Measurements from ENCODE around the gene C14orf132.

Gene C14orf132

DNA sequence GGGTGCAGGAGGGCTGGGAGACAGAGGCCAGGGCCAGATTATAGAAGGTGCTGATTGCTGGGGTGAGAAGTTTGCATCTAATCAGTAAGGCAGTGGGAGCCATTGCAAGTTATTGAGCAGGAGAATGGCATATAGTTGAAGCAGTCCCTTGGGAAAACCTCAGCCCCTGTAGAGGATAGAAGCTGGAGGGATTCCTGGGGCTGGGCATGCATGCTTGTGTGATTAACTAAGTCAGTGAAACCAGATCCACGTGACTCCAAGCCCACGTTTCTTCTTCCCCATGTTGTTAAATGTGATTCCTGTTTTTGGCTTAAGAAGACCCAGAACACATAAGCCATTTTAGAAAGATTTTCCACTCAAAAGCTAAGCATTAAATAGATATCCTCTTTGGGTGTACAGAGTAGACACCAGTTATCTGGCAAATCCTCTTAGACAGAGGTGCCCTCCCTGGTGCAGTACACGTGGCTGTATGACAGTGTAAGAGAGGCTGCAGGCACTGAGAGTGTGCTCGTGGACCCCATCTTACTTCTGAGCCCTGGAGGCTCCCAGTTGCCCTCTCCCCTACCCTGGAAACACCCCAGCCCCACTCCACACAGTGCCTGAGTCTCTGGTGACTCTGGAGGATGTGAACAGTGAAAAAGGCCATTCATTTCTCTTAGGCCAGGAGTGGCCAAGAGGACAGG lies 3.2 kb downstream of the C14orf132 start:
- TF ChIP-seq ZNF70 (CRISPR knock-in tag; IDR thresholded peaks at IDR 0.05), result no peak
- no peak for TF ChIP-seq TOX (CRISPR knock-in tag; IDR thresholded peaks at IDR 0.05; ENCODE audit: borderline replicate concordance)
- TF ChIP-seq CREB5 (CRISPR knock-in tag; IDR thresholded peaks at IDR 0.05; ENCODE audit: low read depth), result no peak
- TF ChIP-seq CSDC2 (CRISPR knock-in tag; IDR thresholded peaks at IDR 0.05), result no peak
- no peak for TF ChIP-seq PPARA (CRISPR knock-in tag; IDR thresholded peaks at IDR 0.05; ENCODE audit: borderline replicate concordance)
- TF ChIP-seq ESRRG (CRISPR knock-in tag; IDR thresholded peaks at IDR 0.05), result no peak
- TF ChIP-seq ZNF565 (CRISPR knock-in tag; conservative IDR thresholded peaks at IDR 0.05; ENCODE audit: low read depth), result no peak
- no peak for TF ChIP-seq TSHZ2 (CRISPR knock-in tag; IDR thresholded peaks at IDR 0.05)
- ATAC-seq, result no peak

DNA sequence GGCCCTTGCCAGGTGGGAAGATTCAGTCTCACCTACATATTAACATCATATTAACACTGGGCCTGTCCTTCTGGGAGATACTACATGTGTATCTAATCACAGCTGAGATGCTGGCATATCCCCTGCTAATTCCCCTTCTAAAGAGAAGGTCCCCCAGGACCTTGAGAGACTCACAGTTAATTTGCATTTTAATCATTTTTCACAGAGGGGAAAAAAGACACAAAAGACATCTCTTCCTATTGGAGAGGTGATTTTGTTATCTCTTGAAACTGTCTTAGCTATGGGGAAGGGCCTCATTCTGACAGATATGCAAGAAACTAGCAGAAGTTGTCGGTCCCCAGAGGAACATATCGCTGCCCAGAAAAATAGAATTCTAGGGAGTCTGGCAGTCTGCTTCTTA lies 7.5 kb downstream of the C14orf132 start:
- ATAC-seq, result no peak
- TF ChIP-seq RARB (CRISPR knock-in tag; IDR thresholded peaks at IDR 0.05), result no peak
- TF ChIP-seq ZFP3 (CRISPR knock-in tag; IDR thresholded peaks at IDR 0.05), result no peak
- no peak for TF ChIP-seq ISL1 (CRISPR knock-in tag; IDR thresholded peaks at IDR 0.05)
- no peak for TF ChIP-seq CSRNP3 (CRISPR knock-in tag; IDR thresholded peaks at IDR 0.05)
- TF ChIP-seq TSHZ2 (CRISPR knock-in tag; IDR thresholded peaks at IDR 0.05), result no peak
- no peak for TF ChIP-seq ARNTL (CRISPR knock-in tag; IDR thresholded peaks at IDR 0.05; ENCODE audit: borderline replicate concordance, low read depth)
- TF ChIP-seq PPARA (CRISPR knock-in tag; IDR thresholded peaks at IDR 0.05; ENCODE audit: borderline replicate concordance), result no peak
- TF ChIP-seq, protein P1, sequence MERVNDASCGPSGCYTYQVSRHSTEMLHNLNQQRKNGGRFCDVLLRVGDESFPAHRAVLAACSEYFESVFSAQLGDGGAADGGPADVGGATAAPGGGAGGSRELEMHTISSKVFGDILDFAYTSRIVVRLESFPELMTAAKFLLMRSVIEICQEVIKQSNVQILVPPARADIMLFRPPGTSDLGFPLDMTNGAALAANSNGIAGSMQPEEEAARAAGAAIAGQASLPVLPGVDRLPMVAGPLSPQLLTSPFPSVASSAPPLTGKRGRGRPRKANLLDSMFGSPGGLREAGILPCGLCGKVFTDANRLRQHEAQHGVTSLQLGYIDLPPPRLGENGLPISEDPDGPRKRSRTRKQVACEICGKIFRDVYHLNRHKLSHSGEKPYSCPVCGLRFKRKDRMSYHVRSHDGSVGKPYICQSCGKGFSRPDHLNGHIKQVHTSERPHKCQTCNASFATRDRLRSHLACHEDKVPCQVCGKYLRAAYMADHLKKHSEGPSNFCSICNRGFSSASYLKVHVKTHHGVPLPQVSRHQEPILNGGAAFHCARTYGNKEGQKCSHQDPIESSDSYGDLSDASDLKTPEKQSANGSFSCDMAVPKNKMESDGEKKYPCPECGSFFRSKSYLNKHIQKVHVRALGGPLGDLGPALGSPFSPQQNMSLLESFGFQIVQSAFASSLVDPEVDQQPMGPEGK (CRISPR knock-in tag; IDR thresholded peaks at IDR 0.05; ENCODE audit: borderline replicate concordance), result no peak
- TF ChIP-seq ZNF565 (CRISPR knock-in tag; conservative IDR thresholded peaks at IDR 0.05; ENCODE audit: low read depth), result no peak

DNA sequence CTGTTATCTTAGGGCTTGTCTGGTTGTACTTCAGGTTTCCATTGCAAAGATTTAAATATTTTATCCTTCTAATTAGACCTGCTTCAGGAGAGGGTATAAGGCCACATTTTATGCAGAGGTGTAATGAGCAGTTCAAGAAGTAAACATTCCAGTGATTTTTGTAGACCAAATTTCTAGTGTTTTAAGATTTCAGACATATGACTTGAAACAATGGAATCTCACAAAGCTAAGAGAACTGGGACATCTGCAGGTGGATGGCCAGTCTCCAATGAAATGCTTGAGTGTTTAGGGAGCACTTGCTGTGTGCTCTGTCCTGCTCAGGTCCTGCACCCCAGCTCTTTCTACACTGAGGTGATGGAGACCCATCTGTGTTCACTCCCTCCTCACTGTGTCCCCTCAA lies 7.9 kb downstream of the C14orf132 start:
- TF ChIP-seq, protein P2, sequence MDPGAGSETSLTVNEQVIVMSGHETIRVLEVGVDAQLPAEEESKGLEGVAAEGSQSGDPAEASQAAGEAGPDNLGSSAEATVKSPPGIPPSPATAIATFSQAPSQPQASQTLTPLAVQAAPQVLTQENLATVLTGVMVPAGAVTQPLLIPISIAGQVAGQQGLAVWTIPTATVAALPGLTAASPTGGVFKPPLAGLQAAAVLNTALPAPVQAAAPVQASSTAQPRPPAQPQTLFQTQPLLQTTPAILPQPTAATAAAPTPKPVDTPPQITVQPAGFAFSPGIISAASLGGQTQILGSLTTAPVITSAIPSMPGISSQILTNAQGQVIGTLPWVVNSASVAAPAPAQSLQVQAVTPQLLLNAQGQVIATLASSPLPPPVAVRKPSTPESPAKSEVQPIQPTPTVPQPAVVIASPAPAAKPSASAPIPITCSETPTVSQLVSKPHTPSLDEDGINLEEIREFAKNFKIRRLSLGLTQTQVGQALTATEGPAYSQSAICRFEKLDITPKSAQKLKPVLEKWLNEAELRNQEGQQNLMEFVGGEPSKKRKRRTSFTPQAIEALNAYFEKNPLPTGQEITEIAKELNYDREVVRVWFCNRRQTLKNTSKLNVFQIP (CRISPR knock-in tag; IDR thresholded peaks at IDR 0.05; ENCODE audit: borderline replicate concordance, low read depth), result no peak
- no peak for TF ChIP-seq TSHZ2 (CRISPR knock-in tag; IDR thresholded peaks at IDR 0.05)
- no peak for TF ChIP-seq OSR1 (CRISPR knock-in tag; IDR thresholded peaks at IDR 0.05)
- no peak for TF ChIP-seq ESRRG (CRISPR knock-in tag; IDR thresholded peaks at IDR 0.05)
- TF ChIP-seq ZNF70 (CRISPR knock-in tag; IDR thresholded peaks at IDR 0.05), result no peak
- ATAC-seq, result no peak

All from SK-N-SH treated with all-trans-retinoic acid at 6 μM for 48 hours (cell line).